MCF 10A (cell line): Measurements from ENCODE around the gene LRP4. TPM values are rescaled to one million over a fixed set of nuclear protein-coding genes. Genes with fewer than 3 reads are reported as not detected.

Experiments used
- BruUV-seq: library from RNA; stranded (reverse); fragments of 400-500 nt; replicated peaks from 2 replicates; lab custom pipeline; 2021; lab: Mats Ljungman, UMichigan
- CTCF ChIA-PET: fragments of 300-600 bp; sonication (Branson Sonifier 250); formaldehyde crosslinking; extraction: SDS; loops from one replicate; lab custom pipeline; 2021; ENCODE audit warnings: antibody characterized with exemption, inconsistent platforms; lab: Yijun Ruan, JAX
- POLR2A ChIA-PET: fragments of 300-600, 350-650 bp; sonication (Branson Sonifier 250); formaldehyde crosslinking; extraction: SDS; loops from one replicate; lab custom pipeline; 2020; ENCODE audit warnings: antibody characterized with exemption, inconsistent platforms; lab: Yijun Ruan, JAX
- DNase-seq: peaks from one replicate; pipeline ENCODE4 v3.0.0-alpha.2; 2018; ENCODE audit not compliant: unreplicated experiment
- H3K27ac Mint-ChIP-seq: one replicate; pipeline ENCODE4 v1.8.0; 2022; ENCODE audit warnings: mild to moderate bottlenecking, low read depth, mixed read lengths; ENCODE audit not compliant: unreplicated experiment
- H3K27me3 Mint-ChIP-seq: one replicate; pipeline ENCODE4 v1.8.0; 2022; ENCODE audit warnings: mixed read lengths; ENCODE audit not compliant: insufficient read depth, unreplicated experiment
- H3K36me3 Mint-ChIP-seq: one replicate; pipeline ENCODE4 v1.8.0; 2022; ENCODE audit warnings: mild to moderate bottlenecking, moderate library complexity, mixed read lengths; ENCODE audit not compliant: insufficient read depth, unreplicated experiment
- H3K4me1 Mint-ChIP-seq: one replicate; pipeline ENCODE4 v1.8.0; 2022; ENCODE audit warnings: mixed read lengths; ENCODE audit not compliant: insufficient read depth, unreplicated experiment
- H3K4me3 Mint-ChIP-seq: one replicate; pipeline ENCODE4 v1.8.0; 2022; ENCODE audit warnings: mild to moderate bottlenecking, moderate library complexity, mixed read lengths; ENCODE audit not compliant: unreplicated experiment
- H3K9me3 Mint-ChIP-seq: one replicate; pipeline ENCODE4 v1.8.0; 2022; ENCODE audit warnings: mixed read lengths; ENCODE audit not compliant: unreplicated experiment
- intact Hi-C: fragments of 100-400 bp; cut with micrococcal nuclease; formaldehyde crosslinking; loops from 2 replicates; pipeline ENCODE4 v1.14.1; 2022
- total RNA-seq: library from RNA; stranded (reverse); gene quantifications from 2 replicates; pipeline ENCODE4 v1.2.3, GENCODE V29; 2022
- TF ChIP-seq, protein P1 (sequence below): fragments of 200-600 bp; IDR thresholded peaks from one replicate; pipeline ENCODE4 v1.8.0; 2022; ENCODE audit warnings: antibody characterized with exemption, mild to moderate bottlenecking; ENCODE audit not compliant: unreplicated experiment

Gene LRP4
- total RNA-seq, 1 experiment from 2014 or later: 1.0 TPM

DNA sequence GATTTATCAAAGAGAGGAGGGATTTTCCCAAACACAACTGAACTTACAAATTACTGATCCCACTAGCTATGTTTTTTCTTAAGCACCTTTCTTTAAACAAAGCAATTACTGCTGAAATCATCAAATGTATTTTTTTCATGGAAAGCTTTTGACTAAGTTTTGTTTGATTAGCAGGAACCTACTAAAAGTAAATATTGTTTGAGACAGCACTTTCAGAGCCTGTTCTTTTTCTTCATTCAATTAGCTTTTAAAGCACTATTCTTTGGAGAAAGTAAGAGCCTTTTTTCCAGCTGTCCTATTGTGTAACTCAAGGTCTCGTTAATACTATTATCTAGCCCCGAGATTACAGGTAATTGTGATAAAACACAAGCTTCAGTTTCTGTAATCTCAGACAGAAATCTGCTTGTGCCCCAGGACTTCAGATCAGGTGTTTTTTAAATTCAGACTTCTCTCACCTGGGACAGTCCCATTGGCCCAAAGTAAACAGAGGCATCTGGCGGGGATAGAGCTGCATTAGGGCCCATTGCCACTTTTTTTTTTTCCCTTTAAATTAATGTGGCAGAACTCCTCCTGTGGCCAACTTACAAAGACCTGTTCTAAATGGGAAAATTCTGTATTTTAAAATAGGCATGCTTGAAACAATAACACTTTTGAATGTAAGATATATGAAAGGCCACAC is 29.2 kb upstream of the LRP4 start:
- CTCF ChIA-PET: interaction anchor here (0.8 to 1.0 kb wide), 2 partner anchors 10 to 129 kb away, joined by 3 to 6 read pairs; no protein-coding TSS in a partner anchor
- no peaks in the 10 kb centered on the region for H3K27me3 Mint-ChIP-seq
- DNase-seq: no peak
- peaks cover 13% of the 10 kb centered on the region for H3K4me1 Mint-ChIP-seq
- H3K4me3 Mint-ChIP-seq: no peak overlapping the region
- BruUV-seq: no TSS peak
- TF ChIP-seq, protein P1, sequence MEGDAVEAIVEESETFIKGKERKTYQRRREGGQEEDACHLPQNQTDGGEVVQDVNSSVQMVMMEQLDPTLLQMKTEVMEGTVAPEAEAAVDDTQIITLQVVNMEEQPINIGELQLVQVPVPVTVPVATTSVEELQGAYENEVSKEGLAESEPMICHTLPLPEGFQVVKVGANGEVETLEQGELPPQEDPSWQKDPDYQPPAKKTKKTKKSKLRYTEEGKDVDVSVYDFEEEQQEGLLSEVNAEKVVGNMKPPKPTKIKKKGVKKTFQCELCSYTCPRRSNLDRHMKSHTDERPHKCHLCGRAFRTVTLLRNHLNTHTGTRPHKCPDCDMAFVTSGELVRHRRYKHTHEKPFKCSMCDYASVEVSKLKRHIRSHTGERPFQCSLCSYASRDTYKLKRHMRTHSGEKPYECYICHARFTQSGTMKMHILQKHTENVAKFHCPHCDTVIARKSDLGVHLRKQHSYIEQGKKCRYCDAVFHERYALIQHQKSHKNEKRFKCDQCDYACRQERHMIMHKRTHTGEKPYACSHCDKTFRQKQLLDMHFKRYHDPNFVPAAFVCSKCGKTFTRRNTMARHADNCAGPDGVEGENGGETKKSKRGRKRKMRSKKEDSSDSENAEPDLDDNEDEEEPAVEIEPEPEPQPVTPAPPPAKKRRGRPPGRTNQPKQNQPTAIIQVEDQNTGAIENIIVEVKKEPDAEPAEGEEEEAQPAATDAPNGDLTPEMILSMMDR: no peak
- POLR2A ChIA-PET: interaction anchor here (0.6 to 1.2 kb wide), 3 partner anchors 11 to 878 kb away, joined by 4 to 10 read pairs (median 4); partner anchors contain the start of gene CSTPP1
- H3K36me3 Mint-ChIP-seq: peaks cover 19% of the 10 kb centered on the region
- no peak overlapping the region for H3K27ac Mint-ChIP-seq
- H3K9me3 Mint-ChIP-seq: no peaks in the 10 kb centered on the region
- intact Hi-C loops: no loop called here

DNA sequence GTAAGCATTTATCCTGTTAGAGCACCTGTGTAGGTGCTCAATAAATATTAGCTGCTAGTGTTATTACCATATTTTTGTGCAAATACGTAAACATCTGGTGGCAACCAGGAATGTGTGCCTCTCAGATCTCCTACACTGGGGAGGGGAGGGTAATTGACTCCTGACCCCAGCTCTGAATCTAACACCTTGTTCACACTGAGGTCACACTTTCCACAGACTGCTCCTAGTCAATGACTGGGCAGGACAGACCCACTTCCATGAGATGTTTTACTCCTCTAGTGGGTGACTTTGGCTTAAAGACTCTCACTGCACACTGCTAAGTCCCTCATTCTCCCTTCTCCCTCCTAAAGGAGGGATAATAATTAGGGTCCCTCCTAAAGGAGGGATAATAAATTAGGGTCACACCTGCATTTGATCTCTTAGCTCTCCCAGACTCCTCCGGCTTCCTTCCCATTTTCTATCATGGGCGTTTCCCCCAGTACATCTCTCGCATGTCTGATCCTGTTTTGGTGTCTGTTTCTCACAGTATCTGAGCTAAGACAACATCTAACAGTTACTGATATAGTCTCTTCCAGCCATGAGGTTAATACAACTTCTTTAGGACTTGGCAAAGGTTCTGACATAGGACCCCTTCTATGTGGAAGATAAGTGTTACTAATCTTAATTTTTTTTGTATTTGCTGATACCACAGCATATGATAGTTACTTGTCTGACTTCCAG is 26.2 kb upstream of the LRP4 start:
- ChIA-PET POLR2A (no interaction called here), CTCF (interaction anchor here (0.6 kb wide), 2 partner anchors 129 to 166 kb away, joined by 3 to 9 read pairs; no protein-coding TSS in a partner anchor)
- Mint-ChIP-seq H3K4me1 (peaks cover 19% of the 10 kb centered on the region), H3K27ac (no peak overlapping the region), H3K4me3 (no peak overlapping the region), H3K27me3 (no peaks in the 10 kb centered on the region), H3K36me3 (peaks cover 1% of the 10 kb centered on the region), H3K9me3 (no peaks in the 10 kb centered on the region)
- TF ChIP-seq, protein P1: no peak
- DNase-seq: no peak
- BruUV-seq: no TSS peak
- intact Hi-C loops: no loop called here

DNA sequence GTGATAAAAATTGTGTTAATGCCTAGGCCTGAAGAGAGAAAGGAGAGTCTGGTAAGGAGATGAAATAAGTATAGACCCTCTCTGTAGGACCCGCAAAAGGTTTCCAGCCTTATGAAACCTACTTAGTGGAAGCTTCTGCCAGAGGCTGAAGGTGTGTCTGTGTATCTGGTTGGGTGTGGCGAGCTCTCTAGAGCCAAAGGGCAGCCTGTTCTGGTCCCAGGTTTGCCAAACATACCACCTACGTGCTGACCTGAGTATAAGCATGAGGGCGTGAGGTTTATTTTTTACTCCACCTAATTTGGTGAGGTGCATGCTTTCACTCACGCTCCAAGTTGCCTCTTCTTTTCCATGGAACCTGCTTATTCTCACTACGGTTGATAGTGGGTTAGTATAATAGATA is 23.8 kb upstream of the LRP4 start:
- TF ChIP-seq, protein P1: no peak
- Mint-ChIP-seq H3K4me1 (peaks cover 17% of the 10 kb centered on the region), H3K36me3 (peaks cover 9% of the 10 kb centered on the region), H3K9me3 (no peaks in the 10 kb centered on the region), H3K27ac (no peak overlapping the region), H3K4me3 (no peak overlapping the region), H3K27me3 (no peaks in the 10 kb centered on the region)
- no peak for DNase-seq
- CTCF ChIA-PET: interaction anchor here (0.6 to 1.0 kb wide), 6 partner anchors 25 to 700 kb away, joined by 3 to 5 read pairs (median 4); no protein-coding TSS in a partner anchor
- no TSS peak for BruUV-seq
- POLR2A ChIA-PET: interaction anchor here (1.1 kb wide), 1 partner anchor 62 kb away, joined by 3 read pairs; no protein-coding TSS in a partner anchor
- intact Hi-C loops: no loop called here
